Neural crest cell (in vitro differentiated cells): ENCODE results near the gene PLB1. TPM values are rescaled to one million over a fixed set of nuclear protein-coding genes. Genes with fewer than 3 reads are reported as not detected.

ENCODE experiments used
- DNase-seq: peaks from one replicate; pipeline ENCODE4 v3.0.0; 2021; ENCODE audit warnings: low read depth, mixed read lengths, low spot score
- H3K27ac Mint-ChIP-seq: one replicate; pipeline ENCODE4 v1.8.0; 2021; ENCODE audit warnings: mild to moderate bottlenecking, mixed read lengths; ENCODE audit not compliant: unreplicated experiment
- H3K27me3 Mint-ChIP-seq: 2 replicates; pipeline ENCODE4 v1.8.0; 2021; ENCODE audit warnings: low read depth, mild to moderate bottlenecking, mixed read lengths
- H3K36me3 Mint-ChIP-seq: 2 replicates; pipeline ENCODE4 v1.8.0; 2021; ENCODE audit warnings: low read depth, mild to moderate bottlenecking, mixed read lengths
- H3K4me1 Mint-ChIP-seq: 2 replicates; pipeline ENCODE4 v1.8.0; 2021; ENCODE audit warnings: mixed read lengths
- H3K4me3 Mint-ChIP-seq: one replicate; pipeline ENCODE4 v1.8.0; 2021; ENCODE audit warnings: mild to moderate bottlenecking, mixed read lengths
- H3K9me3 Mint-ChIP-seq: 2 replicates; pipeline ENCODE4 v1.8.0; 2021; ENCODE audit warnings: mixed read lengths
- total RNA-seq: library from RNA; stranded (reverse); gene quantifications from 2 replicates; pipeline ENCODE4 v1.2.1, GENCODE V29; 2021
- TF ChIP-seq, protein P1 (sequence below): fragments of 200-600 bp; sonication (generic); conservative IDR thresholded peaks from 2 replicates; pipeline ENCODE4 v1.5.0; 2021; ENCODE audit warnings: antibody characterized with exemption, mild to moderate bottlenecking

Gene PLB1
- total RNA-seq, 1 donor from 2014 or later: 0.16 TPM

DNA sequence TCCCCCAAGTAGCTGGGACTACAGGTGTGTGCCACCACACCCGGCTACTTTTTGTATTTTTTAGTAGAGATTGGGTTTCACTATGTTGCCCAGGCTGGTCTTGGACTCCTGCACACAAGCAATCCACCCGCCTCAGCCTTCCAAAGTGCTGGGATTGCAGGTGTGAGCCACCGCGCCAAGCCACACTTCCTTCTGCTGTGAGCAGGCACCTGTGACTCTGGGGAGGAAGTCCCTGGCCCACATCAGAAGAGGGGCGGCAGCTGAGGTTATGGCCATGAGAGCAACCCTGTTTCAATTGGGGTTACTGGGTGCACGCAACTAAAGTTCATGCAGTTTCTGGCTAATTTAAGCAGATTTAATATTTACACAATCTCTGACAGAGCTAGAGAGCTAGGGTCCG, 91.0 kb downstream of the PLB1 start:
- Mint-ChIP-seq H3K4me1 (peaks cover 14% of the 10 kb centered on the region), H3K36me3 (no peaks in the 10 kb centered on the region), H3K9me3 (no peaks in the 10 kb centered on the region), H3K4me3 (no peak overlapping the region), H3K27ac (no peak overlapping the region), H3K27me3 (peaks cover 4% of the 10 kb centered on the region)
- TF ChIP-seq, protein P1, sequence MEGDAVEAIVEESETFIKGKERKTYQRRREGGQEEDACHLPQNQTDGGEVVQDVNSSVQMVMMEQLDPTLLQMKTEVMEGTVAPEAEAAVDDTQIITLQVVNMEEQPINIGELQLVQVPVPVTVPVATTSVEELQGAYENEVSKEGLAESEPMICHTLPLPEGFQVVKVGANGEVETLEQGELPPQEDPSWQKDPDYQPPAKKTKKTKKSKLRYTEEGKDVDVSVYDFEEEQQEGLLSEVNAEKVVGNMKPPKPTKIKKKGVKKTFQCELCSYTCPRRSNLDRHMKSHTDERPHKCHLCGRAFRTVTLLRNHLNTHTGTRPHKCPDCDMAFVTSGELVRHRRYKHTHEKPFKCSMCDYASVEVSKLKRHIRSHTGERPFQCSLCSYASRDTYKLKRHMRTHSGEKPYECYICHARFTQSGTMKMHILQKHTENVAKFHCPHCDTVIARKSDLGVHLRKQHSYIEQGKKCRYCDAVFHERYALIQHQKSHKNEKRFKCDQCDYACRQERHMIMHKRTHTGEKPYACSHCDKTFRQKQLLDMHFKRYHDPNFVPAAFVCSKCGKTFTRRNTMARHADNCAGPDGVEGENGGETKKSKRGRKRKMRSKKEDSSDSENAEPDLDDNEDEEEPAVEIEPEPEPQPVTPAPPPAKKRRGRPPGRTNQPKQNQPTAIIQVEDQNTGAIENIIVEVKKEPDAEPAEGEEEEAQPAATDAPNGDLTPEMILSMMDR: no peak
- no peak for DNase-seq

DNA sequence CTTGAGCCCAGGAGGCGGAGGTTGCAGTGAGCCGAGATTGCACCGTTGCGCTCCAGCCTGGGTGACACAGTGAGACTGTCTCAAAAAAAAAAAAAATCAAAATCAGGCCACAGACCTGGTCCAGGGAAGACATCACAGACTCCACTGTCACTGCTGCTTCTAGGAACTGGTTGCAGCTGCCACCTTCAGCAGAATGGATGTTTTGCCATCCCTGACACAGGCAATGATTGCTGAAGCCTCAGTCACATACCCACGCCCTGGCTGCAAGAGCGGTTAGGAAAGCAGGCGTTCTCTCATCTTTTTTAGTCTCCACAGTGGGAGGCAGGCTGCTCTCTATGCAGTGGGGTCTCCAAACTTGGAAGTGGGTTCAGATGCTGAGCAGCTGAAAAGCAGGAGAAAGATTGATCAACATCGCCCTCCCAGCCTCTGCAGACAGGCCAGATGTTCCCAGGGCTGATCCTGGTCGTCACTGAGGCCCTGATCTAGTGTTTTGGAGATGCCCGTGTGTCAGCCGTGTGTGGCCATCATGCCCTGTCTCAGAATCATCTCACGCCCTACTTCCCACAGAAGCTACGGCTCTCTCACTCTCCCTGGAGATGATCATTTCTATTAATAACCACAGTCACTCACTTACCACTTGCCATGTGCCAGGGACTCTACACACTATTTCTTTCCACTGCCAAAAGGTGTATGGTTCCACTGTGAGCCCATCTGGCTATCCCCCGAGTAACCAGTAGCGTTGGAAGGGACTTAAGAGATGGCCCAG, 91.8 kb downstream of the PLB1 start:
- Mint-ChIP-seq H3K27ac (no peak overlapping the region), H3K36me3 (no peaks in the 10 kb centered on the region), H3K27me3 (peaks cover 4% of the 10 kb centered on the region), H3K4me3 (no peak overlapping the region), H3K4me1 (peaks cover 14% of the 10 kb centered on the region), H3K9me3 (no peaks in the 10 kb centered on the region)
- TF ChIP-seq, protein P1: no peak
- DNase-seq: no peak

DNA sequence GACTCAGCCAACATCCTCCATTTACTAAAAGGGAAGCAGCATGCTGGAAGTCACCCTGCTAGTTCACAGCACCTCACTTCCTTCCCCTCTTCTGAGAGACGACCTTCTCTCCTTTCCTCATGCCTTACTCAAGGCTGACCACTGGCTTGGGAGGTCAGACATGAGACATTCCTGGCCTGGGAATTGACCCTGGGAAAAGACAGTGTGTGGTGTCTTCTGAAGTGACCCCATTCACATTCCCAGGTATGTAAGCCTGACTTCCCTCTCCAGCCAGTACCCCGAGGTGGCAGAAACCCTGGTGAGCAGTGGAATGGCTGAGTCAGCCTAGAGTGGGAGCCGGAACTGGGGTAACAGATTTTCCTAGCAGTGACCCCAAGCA, 92.4 kb downstream of the PLB1 start:
- H3K36me3 Mint-ChIP-seq: no peaks in the 10 kb centered on the region
- TF ChIP-seq, protein P1: no peak
- no peak for DNase-seq
- H3K27ac Mint-ChIP-seq: no peak overlapping the region
- H3K27me3 Mint-ChIP-seq: peaks cover 4% of the 10 kb centered on the region
- H3K4me3 Mint-ChIP-seq: no peak overlapping the region
- H3K4me1 Mint-ChIP-seq: peaks cover 14% of the 10 kb centered on the region
- no peaks in the 10 kb centered on the region for H3K9me3 Mint-ChIP-seq

GRCh38 chr2:28589746-28590463, 94.0 kb downstream of the PLB1 start:
- no peaks in the 10 kb centered on the region for H3K9me3 Mint-ChIP-seq
- no peak overlapping the region for H3K27ac Mint-ChIP-seq
- TF ChIP-seq, protein P1: no peak
- no peaks in the 10 kb centered on the region for H3K36me3 Mint-ChIP-seq
- H3K27me3 Mint-ChIP-seq: peaks cover 9% of the 10 kb centered on the region
- H3K4me1 Mint-ChIP-seq: peaks cover 21% of the 10 kb centered on the region
- DNase-seq: no peak
- no peak overlapping the region for H3K4me3 Mint-ChIP-seq

- Mint-ChIP-seq H3K4me1 (peaks cover 21% of the 10 kb centered on the region), H3K36me3 (no peaks in the 10 kb centered on the region), H3K4me3 (no peak overlapping the region), H3K9me3 (no peaks in the 10 kb centered on the region), H3K27ac (peak overlapping the region; percentile 91), H3K27me3 (peaks cover 9% of the 10 kb centered on the region)
- DNase-seq: no peak
- TF ChIP-seq, protein P1: no peak
These were observed 94.8 kb downstream of the PLB1 start for GRCh38 chr2:28590496-28591301.
